Fibroblast of lung (primary cell): ENCODE measurements around the gene MACROD1.

Source experiments
- CTCF ChIP-seq, 2 donors: IDR thresholded peaks in 1 of 2; conservative IDR thresholded peaks in 1 of 2; 1 replicate in 1 of 2; 2 replicates in 1 of 2; pipeline ENCODE4 v1.5.1; 2011 to 2012; ENCODE audit warnings: low read length in 2 of 2, control low read depth in 1 of 2, inconsistent platforms in 1 of 2, low read depth in 1 of 2, mild to moderate bottlenecking in 1 of 2
- EZH2 ChIP-seq: IDR thresholded peaks from 2 replicates; pipeline ENCODE4 v1.5.1; 2012; ENCODE audit warnings: low read length, control low read depth, mild to moderate bottlenecking; ENCODE audit errors: missing control alignments

GRCh38 chr11:63986156-63986931 is 179.6 kb downstream of the MACROD1 start, which contains the start of gene OTUB1:
- no peak for TF ChIP-seq CTCF (conservative IDR thresholded peaks at IDR 0.05 in 1 of 2, IDR thresholded peaks at IDR 0.05 in 1 of 2; ENCODE audit: low read depth in 1 of 2, low read length in 2 of 2)
- no peak for TF ChIP-seq EZH2
